Measurements from ENCODE around the gene ZBTB38. TPM values are rescaled to one million over a fixed set of nuclear protein-coding genes. Genes with fewer than 3 reads are reported as not detected.

Gene ZBTB38
- total RNA-seq, 1 experiment from 2014 or later: 46.7 TPM

DNA sequence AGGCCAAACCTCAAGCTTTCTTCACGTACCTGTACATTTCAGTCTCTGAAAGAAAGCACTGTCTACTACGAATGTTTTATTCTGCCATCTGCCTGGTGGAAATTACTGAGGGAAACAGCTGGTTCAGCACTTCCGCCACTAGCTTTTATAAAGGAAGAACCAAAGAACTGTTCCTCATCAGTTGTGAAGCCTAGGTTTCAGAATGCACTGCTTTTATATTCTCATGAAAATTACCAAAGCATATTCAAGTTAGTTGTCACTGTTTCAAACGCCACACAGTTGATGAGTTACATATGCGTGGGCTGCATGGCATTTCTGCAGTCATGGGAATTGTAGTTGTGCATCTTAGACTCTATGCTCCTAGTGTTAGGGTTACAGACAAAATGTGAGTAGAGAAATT lies 21.5 kb upstream of the ZBTB38 start:
- BruUV-seq (replicated peaks): no TSS peak
- Histone ChIP-seq H3K9me3 (ENCODE audit: control insufficient read depth, insufficient read depth, low read depth, low read length) (no peaks in the 10 kb centered on the region), H3K4me3 (ENCODE audit: low read depth in 2 of 2, low read length in 2 of 2) (no peak overlapping the region), H3K27ac (ENCODE audit: low read length) (no peak overlapping the region), H3K27me3 (ENCODE audit: control insufficient read depth, insufficient read depth, low read length) (no peaks in the 10 kb centered on the region), H3K4me1 (ENCODE audit: control insufficient read depth, insufficient read depth, low read length) (no peaks in the 10 kb centered on the region), H3K36me3 (ENCODE audit: control insufficient read depth, insufficient read depth, low read length) (no peaks in the 10 kb centered on the region)
- no peak for TF ChIP-seq SIN3A (IDR thresholded peaks at IDR 0.05; ENCODE audit: borderline replicate concordance, insufficient read depth, low read depth, low read length)
- no peak for TF ChIP-seq TCF7L2 (IDR thresholded peaks at IDR 0.05; ENCODE audit: low read depth, low read length)
- TF ChIP-seq CTCF (IDR thresholded peaks at IDR 0.05): no peak
- TF ChIP-seq REST (IDR thresholded peaks at IDR 0.05; ENCODE audit: insufficient read depth in 1 of 2, low read depth in 2 of 2, low read length in 1 of 2): no peak
- no peak for TF ChIP-seq POLR2AphosphoS5 (IDR thresholded peaks at IDR 0.05; ENCODE audit: low read depth, low read length)
- ChIA-PET POLR2A (no interaction called here), CTCF (interaction anchor here (0.7 kb wide), 1 partner anchor 34 kb away, joined by 5 read pairs; no protein-coding TSS in a partner anchor)
- ATAC-seq (no peak), DNase-seq (ENCODE audit: low read depth, low spot score) (no peak)
- intact Hi-C loops (cut with micrococcal nuclease; ENCODE audit: unreplicated experiment) (no loop called here), in situ Hi-C loops (cut with HindIII; ENCODE audit: low pct_unique_long_range_greater_than_20kb, low sequenced_read_pairs) (no loop called here)

DNA sequence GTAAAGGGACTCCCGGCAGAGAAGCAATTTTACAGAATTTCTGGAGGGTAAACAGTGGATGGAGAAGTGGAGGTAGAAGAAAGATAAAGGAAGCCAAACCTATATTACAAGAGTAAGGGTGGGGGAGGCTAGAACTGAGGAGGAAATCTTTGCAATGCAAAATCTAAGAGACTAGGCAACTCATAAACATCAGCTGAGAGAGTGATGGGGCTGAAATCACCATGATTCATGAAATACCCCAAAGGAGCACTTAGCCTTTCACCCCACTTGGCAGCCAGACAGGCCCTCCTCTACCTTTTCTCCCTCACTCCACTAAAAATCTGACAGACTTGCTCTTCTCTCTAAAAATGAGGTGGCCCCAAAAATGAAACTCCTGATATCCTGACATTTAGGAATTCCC lies 19.5 kb upstream of the ZBTB38 start:
- CTCF ChIA-PET: no interaction called here
- intact Hi-C loops (cut with micrococcal nuclease; ENCODE audit: unreplicated experiment): no loop called here
- TF ChIP-seq REST (IDR thresholded peaks at IDR 0.05; ENCODE audit: insufficient read depth in 1 of 2, low read depth in 2 of 2, low read length in 1 of 2): no peak
- no peak for TF ChIP-seq TCF7L2 (IDR thresholded peaks at IDR 0.05; ENCODE audit: low read depth, low read length)
- no peak for TF ChIP-seq SIN3A (IDR thresholded peaks at IDR 0.05; ENCODE audit: borderline replicate concordance, insufficient read depth, low read depth, low read length)
- no peak for TF ChIP-seq CTCF (IDR thresholded peaks at IDR 0.05)
- no peak for TF ChIP-seq POLR2AphosphoS5 (IDR thresholded peaks at IDR 0.05; ENCODE audit: low read depth, low read length)
- BruUV-seq (replicated peaks): no TSS peak
- Histone ChIP-seq H3K27ac (ENCODE audit: low read length) (no peak overlapping the region), H3K9me3 (ENCODE audit: control insufficient read depth, insufficient read depth, low read depth, low read length) (no peaks in the 10 kb centered on the region), H3K27me3 (ENCODE audit: control insufficient read depth, insufficient read depth, low read length) (no peaks in the 10 kb centered on the region), H3K4me1 (ENCODE audit: control insufficient read depth, insufficient read depth, low read length) (no peaks in the 10 kb centered on the region), H3K4me3 (ENCODE audit: low read depth in 2 of 2, low read length in 2 of 2) (no peak overlapping the region), H3K36me3 (ENCODE audit: control insufficient read depth, insufficient read depth, low read length) (no peaks in the 10 kb centered on the region)
- ATAC-seq (no peak), DNase-seq (ENCODE audit: low read depth, low spot score) (no peak)
- POLR2A ChIA-PET: no interaction called here
- in situ Hi-C loops (cut with HindIII; ENCODE audit: low pct_unique_long_range_greater_than_20kb, low sequenced_read_pairs): no loop called here
